Measurements from ENCODE around the gene TNFSF8. TPM values are rescaled to one million over a fixed set of nuclear protein-coding genes. Genes with fewer than 3 reads are reported as not detected.

The TNFSF8 gene
- total RNA-seq, 1 donor from 2014 or later: 0.63 TPM

DNA sequence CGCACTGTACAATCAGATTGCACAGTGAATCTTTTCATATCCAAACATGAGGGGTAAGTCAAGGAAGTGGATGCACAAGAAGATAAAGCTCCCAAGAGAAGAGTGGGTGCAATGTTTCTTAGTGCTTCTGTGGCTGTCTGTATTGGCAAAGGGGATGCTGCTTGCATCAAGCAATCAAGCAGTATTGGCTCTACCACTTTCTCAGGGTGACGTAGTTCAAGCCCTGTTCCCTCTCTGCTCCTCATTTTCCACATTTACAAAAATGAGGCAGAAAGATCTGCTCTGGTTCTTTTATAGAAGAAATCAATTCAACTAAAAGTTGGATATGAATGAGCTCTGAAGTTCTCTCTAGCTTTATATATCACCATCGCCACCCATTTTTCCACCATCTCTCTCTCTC lies 2.3 kb downstream of the TNFSF8 start:
- no peaks in the 10 kb centered on the region for H3K36me3 ChIP-seq
- no peak overlapping the region for H3K27ac ChIP-seq (replicated peaks)
- no peak overlapping the region for H3K4me3 ChIP-seq
- no peaks in the 10 kb centered on the region for H3K9me3 ChIP-seq (replicated peaks)
- peaks cover 98% of the 10 kb centered on the region for H3K27me3 ChIP-seq (ENCODE audit: low read depth)
- TF ChIP-seq, protein P1, sequence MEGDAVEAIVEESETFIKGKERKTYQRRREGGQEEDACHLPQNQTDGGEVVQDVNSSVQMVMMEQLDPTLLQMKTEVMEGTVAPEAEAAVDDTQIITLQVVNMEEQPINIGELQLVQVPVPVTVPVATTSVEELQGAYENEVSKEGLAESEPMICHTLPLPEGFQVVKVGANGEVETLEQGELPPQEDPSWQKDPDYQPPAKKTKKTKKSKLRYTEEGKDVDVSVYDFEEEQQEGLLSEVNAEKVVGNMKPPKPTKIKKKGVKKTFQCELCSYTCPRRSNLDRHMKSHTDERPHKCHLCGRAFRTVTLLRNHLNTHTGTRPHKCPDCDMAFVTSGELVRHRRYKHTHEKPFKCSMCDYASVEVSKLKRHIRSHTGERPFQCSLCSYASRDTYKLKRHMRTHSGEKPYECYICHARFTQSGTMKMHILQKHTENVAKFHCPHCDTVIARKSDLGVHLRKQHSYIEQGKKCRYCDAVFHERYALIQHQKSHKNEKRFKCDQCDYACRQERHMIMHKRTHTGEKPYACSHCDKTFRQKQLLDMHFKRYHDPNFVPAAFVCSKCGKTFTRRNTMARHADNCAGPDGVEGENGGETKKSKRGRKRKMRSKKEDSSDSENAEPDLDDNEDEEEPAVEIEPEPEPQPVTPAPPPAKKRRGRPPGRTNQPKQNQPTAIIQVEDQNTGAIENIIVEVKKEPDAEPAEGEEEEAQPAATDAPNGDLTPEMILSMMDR (IDR thresholded peaks at IDR 0.05; ENCODE audit: borderline replicate concordance): no peak
- H3K4me1 ChIP-seq: no peaks in the 10 kb centered on the region
- DNase-seq: no peak
- intact Hi-C loops (cut with micrococcal nuclease): no loop called here

DNA sequence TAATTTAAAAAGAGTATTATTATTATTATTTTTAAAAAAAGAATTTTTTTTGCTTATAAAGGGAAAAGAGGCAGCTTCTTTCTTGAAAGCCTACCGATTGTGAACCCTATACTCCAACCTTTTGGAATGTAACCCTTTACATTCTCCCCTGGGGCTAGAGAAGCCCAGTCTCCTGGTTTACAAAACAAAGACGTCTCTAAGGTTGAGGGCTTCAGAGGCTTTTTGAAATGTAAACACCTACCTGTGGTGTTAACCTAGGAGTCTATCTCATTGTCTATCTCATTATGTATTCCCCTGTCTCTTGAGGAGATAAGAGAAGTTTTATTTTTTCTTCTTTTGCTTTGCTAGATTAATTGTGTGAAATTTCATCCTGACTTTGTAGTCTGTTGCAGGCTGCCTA lies 4.7 kb downstream of the TNFSF8 start:
- H3K27ac ChIP-seq (replicated peaks): no peak overlapping the region
- DNase-seq: no peak
- H3K9me3 ChIP-seq (replicated peaks): no peaks in the 10 kb centered on the region
- no peaks in the 10 kb centered on the region for H3K36me3 ChIP-seq
- no peak overlapping the region for H3K4me3 ChIP-seq
- intact Hi-C loops (cut with micrococcal nuclease): no loop called here
- no peaks in the 10 kb centered on the region for H3K4me1 ChIP-seq
- TF ChIP-seq, protein P1 (IDR thresholded peaks at IDR 0.05; ENCODE audit: borderline replicate concordance): no peak
- peaks cover 98% of the 10 kb centered on the region for H3K27me3 ChIP-seq (ENCODE audit: low read depth)

DNA sequence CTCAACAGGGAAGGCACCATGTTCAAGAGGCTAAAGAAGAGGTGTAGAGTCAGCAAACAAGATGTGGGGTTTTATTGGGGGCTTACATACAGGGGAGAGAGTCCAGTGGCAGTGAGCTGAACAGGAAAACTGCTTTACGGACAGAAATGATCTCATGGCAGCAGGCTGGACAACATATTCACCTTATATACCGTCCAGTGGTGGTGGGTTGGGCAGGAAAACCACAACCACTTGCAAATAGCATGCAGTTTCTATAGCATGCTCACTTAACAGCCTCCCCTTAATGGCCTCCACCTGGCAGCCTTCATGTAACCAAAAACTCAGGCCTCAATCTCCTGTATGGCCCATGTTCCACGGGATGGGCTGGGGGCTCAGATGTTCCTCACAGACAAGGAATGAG lies 5.4 kb downstream of the TNFSF8 start:
- H3K36me3 ChIP-seq: no peaks in the 10 kb centered on the region
- intact Hi-C loops (cut with micrococcal nuclease): no loop called here
- peaks cover 98% of the 10 kb centered on the region for H3K27me3 ChIP-seq (ENCODE audit: low read depth)
- DNase-seq: no peak
- TF ChIP-seq, protein P1 (IDR thresholded peaks at IDR 0.05; ENCODE audit: borderline replicate concordance): no peak
- H3K4me3 ChIP-seq: no peak overlapping the region
- no peak overlapping the region for H3K27ac ChIP-seq (replicated peaks)
- no peaks in the 10 kb centered on the region for H3K9me3 ChIP-seq (replicated peaks)
- H3K4me1 ChIP-seq: no peaks in the 10 kb centered on the region

DNA sequence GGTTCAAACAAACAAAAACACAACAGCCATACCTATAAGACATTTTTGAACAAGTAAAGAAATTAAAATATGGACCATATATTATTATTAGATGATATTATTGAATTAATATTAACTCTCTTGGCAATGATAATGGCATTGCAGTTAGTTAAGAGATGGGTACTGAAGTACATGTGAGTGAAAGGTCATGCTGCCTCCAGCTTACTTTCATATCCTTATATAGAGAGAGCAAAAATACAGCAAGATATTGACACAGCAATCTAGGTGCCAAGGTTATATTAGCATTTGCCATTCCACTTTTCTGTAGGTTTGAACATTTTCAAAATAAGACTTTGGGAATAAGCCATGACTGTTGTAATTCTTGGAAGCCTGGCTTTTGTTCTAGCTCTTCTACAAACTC lies 6.1 kb downstream of the TNFSF8 start:
- no peaks in the 10 kb centered on the region for H3K36me3 ChIP-seq
- TF ChIP-seq, protein P1 (IDR thresholded peaks at IDR 0.05; ENCODE audit: borderline replicate concordance): no peak
- H3K27me3 ChIP-seq (ENCODE audit: low read depth): peaks cover 97% of the 10 kb centered on the region
- H3K4me3 ChIP-seq: no peak overlapping the region
- H3K27ac ChIP-seq (replicated peaks): no peak overlapping the region
- no peak for DNase-seq
- H3K4me1 ChIP-seq: no peaks in the 10 kb centered on the region
- H3K9me3 ChIP-seq (replicated peaks): no peaks in the 10 kb centered on the region
- intact Hi-C loops (cut with micrococcal nuclease): no loop called here

DNA sequence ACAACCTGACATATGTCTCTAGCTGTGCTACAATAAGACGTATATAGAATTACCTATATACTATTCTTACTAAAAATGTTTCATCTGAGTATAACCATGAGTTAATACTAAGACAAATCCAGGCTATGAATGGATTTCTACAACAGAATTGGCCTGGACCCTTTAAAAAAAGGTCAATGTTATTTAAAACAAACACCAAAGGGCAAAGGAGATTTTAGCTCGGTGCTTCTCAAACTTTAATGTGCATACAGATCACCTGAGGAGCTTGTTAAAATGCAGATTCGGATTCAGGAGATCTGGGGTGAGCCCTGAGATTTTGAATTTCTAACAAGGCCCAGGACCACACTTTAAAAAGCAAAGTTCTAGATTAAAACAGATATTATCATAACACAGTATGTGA lies 6.5 kb downstream of the TNFSF8 start:
- Histone ChIP-seq H3K27ac (replicated peaks) (no peak overlapping the region), H3K36me3 (no peaks in the 10 kb centered on the region), H3K4me3 (no peak overlapping the region), H3K4me1 (no peaks in the 10 kb centered on the region), H3K9me3 (replicated peaks) (no peaks in the 10 kb centered on the region), H3K27me3 (ENCODE audit: low read depth) (peaks cover 97% of the 10 kb centered on the region)
- TF ChIP-seq, protein P1 (IDR thresholded peaks at IDR 0.05; ENCODE audit: borderline replicate concordance): no peak
- intact Hi-C loops (cut with micrococcal nuclease): no loop called here
- no peak for DNase-seq

DNA sequence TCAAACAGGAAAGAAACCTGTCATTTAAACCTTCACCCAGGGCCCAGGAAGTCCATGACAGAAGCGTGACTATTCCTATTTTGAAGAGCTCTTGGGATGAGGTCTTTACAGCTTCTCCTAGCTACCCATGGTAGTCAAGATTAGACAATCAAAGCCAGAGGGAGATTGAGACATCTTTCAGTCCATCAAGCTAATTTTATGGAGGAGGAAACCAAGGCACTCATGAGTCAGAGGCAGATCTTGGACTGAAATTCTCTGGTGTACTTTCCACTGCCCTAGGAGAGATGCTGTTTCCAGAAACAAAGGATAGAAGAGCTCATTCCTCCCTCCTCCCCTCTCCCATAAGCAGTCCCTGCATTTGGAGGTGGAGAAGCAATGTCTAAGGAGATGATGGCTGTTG lies 9.2 kb downstream of the TNFSF8 start:
- Histone ChIP-seq H3K27me3 (ENCODE audit: low read depth) (peaks cover 96% of the 10 kb centered on the region), H3K9me3 (replicated peaks) (no peaks in the 10 kb centered on the region), H3K36me3 (no peaks in the 10 kb centered on the region), H3K4me1 (no peaks in the 10 kb centered on the region), H3K4me3 (no peak overlapping the region), H3K27ac (replicated peaks) (no peak overlapping the region)
- intact Hi-C loops (cut with micrococcal nuclease): no loop called here
- TF ChIP-seq, protein P1 (IDR thresholded peaks at IDR 0.05; ENCODE audit: borderline replicate concordance): no peak
- DNase-seq: no peak

Data from left ventricle myocardium inferior (tissue), 1 donor.